Breast epithelium (tissue), 3 donors: ENCODE data around the gene KDM3B.

ENCODE experiments used
- POLR2AphosphoS5 ChIP-seq, 3 donors: sonication (generic); formaldehyde crosslinking; IDR thresholded peaks; one replicate each; pipeline ENCODE4 v1.6.1; 2017; ENCODE audit warnings: antibody characterized with exemption in 3 of 3
- TF ChIP-seq, protein P1 (sequence below), 3 donors: fragments of 450-650 bp; IDR thresholded peaks; one replicate each; pipeline ENCODE4 v1.5.1; 2016 to 2017; ENCODE audit warnings: antibody characterized with exemption in 3 of 3, mild to moderate bottlenecking in 3 of 3, moderate library complexity in 3 of 3

DNA sequence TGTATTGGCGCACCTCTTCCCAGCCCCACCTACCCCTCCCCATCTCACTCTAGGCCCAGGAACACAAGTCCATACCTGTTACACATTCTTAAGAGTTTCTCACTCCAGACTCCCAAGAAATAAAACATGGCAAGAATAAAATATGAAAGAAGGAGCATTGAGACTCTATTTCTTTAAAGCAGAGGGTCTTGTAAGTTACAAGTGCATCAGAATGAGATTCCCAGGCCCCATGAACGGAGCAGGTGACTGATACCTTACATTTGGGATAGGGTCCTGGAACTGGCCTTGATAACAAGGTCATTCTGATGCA lies 118.5 kb downstream of the KDM3B start:
- TF ChIP-seq, protein P1, sequence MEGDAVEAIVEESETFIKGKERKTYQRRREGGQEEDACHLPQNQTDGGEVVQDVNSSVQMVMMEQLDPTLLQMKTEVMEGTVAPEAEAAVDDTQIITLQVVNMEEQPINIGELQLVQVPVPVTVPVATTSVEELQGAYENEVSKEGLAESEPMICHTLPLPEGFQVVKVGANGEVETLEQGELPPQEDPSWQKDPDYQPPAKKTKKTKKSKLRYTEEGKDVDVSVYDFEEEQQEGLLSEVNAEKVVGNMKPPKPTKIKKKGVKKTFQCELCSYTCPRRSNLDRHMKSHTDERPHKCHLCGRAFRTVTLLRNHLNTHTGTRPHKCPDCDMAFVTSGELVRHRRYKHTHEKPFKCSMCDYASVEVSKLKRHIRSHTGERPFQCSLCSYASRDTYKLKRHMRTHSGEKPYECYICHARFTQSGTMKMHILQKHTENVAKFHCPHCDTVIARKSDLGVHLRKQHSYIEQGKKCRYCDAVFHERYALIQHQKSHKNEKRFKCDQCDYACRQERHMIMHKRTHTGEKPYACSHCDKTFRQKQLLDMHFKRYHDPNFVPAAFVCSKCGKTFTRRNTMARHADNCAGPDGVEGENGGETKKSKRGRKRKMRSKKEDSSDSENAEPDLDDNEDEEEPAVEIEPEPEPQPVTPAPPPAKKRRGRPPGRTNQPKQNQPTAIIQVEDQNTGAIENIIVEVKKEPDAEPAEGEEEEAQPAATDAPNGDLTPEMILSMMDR (IDR thresholded peaks at IDR 0.05) = no peak
- no peak for TF ChIP-seq POLR2AphosphoS5 (IDR thresholded peaks at IDR 0.05)
